GM23338 (cell line): ENCODE data around the gene APOBEC3B. TPM values are rescaled to one million over a fixed set of nuclear protein-coding genes. Genes with fewer than 3 reads are reported as not detected.

Source experiments
- ATAC-seq: fragments of 200-7000 bp; cut with Tn5 transposase; 3 replicates; pipeline ENCODE4 v1.9.1; 2020
- DNase-seq: peaks from one replicate; pipeline ENCODE4 v3.0.0-alpha.2; 2015; ENCODE audit warnings: low spot score
- H2AFZ ChIP-seq: fragments of 200-600 bp; sonication (generic); 2 replicates; pipeline ENCODE4 v1.8.0; 2016; ENCODE audit warnings: antibody characterized with exemption, mild to moderate bottlenecking, moderate library complexity
- H3F3A ChIP-seq: fragments of 200-600 bp; sonication (generic); replicated peaks from 2 replicates; pipeline ENCODE4 v1.8.0; 2017; ENCODE audit warnings: antibody characterized with exemption, mixed run types, low read depth
- H3K27ac ChIP-seq: fragments of 200-600 bp; sonication (generic); 2 replicates; pipeline ENCODE4 v1.6.1; 2016; ENCODE audit warnings: low read depth
- H3K27me3 ChIP-seq: fragments of 200-600 bp; sonication (generic); 2 replicates; pipeline ENCODE4 v1.8.0; 2016; ENCODE audit warnings: mild to moderate bottlenecking, mixed run types, moderate library complexity; ENCODE audit not compliant: insufficient read depth
- H3K36me3 ChIP-seq: fragments of 200-600 bp; sonication (generic); 2 replicates; pipeline ENCODE4 v1.8.0; 2016; ENCODE audit warnings: mild to moderate bottlenecking; ENCODE audit not compliant: insufficient read depth
- H3K4me1 ChIP-seq: fragments of 200-600 bp; sonication (generic); 2 replicates; pipeline ENCODE4 v1.8.0; 2016; ENCODE audit warnings: mild to moderate bottlenecking, moderate library complexity; ENCODE audit not compliant: insufficient read depth
- H3K4me2 ChIP-seq: fragments of 200-600 bp; sonication (generic); 2 replicates; pipeline ENCODE4 v1.7.1; 2017; ENCODE audit warnings: mixed run types
- H3K4me3 ChIP-seq: fragments of 200-600 bp; sonication (generic); 2 replicates; pipeline ENCODE4 v1.6.1; 2016; ENCODE audit warnings: mixed run types
- H3K79me2 ChIP-seq: fragments of 200-600 bp; sonication (generic); replicated peaks from 2 replicates; pipeline ENCODE4 v1.8.0; 2017; ENCODE audit warnings: mild to moderate bottlenecking; ENCODE audit not compliant: insufficient read depth
- H3K9me2 ChIP-seq: fragments of 200-600 bp; sonication (generic); 2 replicates; pipeline ENCODE4 v1.8.0; 2017; ENCODE audit not compliant: insufficient read depth
- H4K20me1 ChIP-seq: fragments of 200-600 bp; sonication (generic); replicated peaks from 2 replicates; pipeline ENCODE4 v1.8.0; 2017; ENCODE audit warnings: mild to moderate bottlenecking; ENCODE audit not compliant: insufficient read depth
- H3K27ac Mint-ChIP-seq: 2 replicates; pipeline ENCODE4 v1.8.0; 2020; ENCODE audit warnings: inconsistent platforms, mild to moderate bottlenecking, moderate library complexity, mixed read lengths
- H3K27me3 Mint-ChIP-seq: 3 replicates; pipeline ENCODE4 v1.8.0; 2022; ENCODE audit warnings: low read depth, mild to moderate bottlenecking, moderate library complexity, mixed read lengths, inconsistent platforms; ENCODE audit not compliant: insufficient read depth, poor library complexity
- H3K36me3 Mint-ChIP-seq: 3 replicates; pipeline ENCODE4 v1.8.0; 2021; ENCODE audit warnings: low read depth, mild to moderate bottlenecking, inconsistent platforms, moderate library complexity, mixed read lengths
- H3K4me1 Mint-ChIP-seq: 3 replicates; pipeline ENCODE4 v1.8.0; 2020; ENCODE audit warnings: mild to moderate bottlenecking, inconsistent platforms, mixed read lengths
- H3K4me3 Mint-ChIP-seq: 3 replicates; pipeline ENCODE4 v1.8.0; 2021; ENCODE audit warnings: moderate library complexity, mild to moderate bottlenecking, inconsistent platforms, mixed read lengths
- H3K9me3 Mint-ChIP-seq: 3 replicates; pipeline ENCODE4 v1.8.0; 2020; ENCODE audit warnings: moderate library complexity, mild to moderate bottlenecking, inconsistent platforms, mixed read lengths
- CREB1 ChIP-seq: fragments of 250-450 bp; sonication (Bioruptor Pico); IDR thresholded peaks from 2 replicates; pipeline ENCODE4 v1.5.0; 2020; ENCODE audit warnings: low read depth, mild to moderate bottlenecking, moderate library complexity
- EZH2 ChIP-seq: fragments of 200-600 bp; sonication (generic); IDR thresholded peaks from one replicate; pipeline ENCODE4 v1.8.0; 2017; ENCODE audit warnings: antibody characterized with exemption, mild to moderate bottlenecking, low read depth; ENCODE audit not compliant: unreplicated experiment
- EZH2phosphoT487 ChIP-seq: fragments of 200-600 bp; sonication (generic); IDR thresholded peaks from one replicate; pipeline ENCODE4 v1.8.1; 2018; ENCODE audit warnings: antibody characterized with exemption; ENCODE audit not compliant: unreplicated experiment
- JUNB ChIP-seq: IDR thresholded peaks from one replicate; pipeline ENCODE4 v1.6.1; 2016; ENCODE audit warnings: antibody characterized with exemption; ENCODE audit not compliant: unreplicated experiment
- NANOG ChIP-seq: IDR thresholded peaks from 2 replicates; pipeline ENCODE4 v1.6.1; 2016; ENCODE audit warnings: antibody characterized with exemption, borderline replicate concordance
- POLR2AphosphoS5 ChIP-seq: IDR thresholded peaks from 2 replicates; pipeline ENCODE4 v1.6.1; 2016; ENCODE audit warnings: antibody characterized with exemption, low read depth
- STAT1 ChIP-seq: IDR thresholded peaks from one replicate; pipeline ENCODE4 v1.6.1; 2016; ENCODE audit warnings: antibody characterized with exemption; ENCODE audit not compliant: unreplicated experiment
- ZNF114 ChIP-seq: fragments of 250-450 bp; sonication (Bioruptor Pico); IDR thresholded peaks from 2 replicates; pipeline ENCODE4 v1.5.0; 2020; ENCODE audit warnings: mild to moderate bottlenecking, moderate library complexity
- ZNF331 ChIP-seq: fragments of 250-450 bp; sonication (Bioruptor Pico); IDR thresholded peaks from 2 replicates; pipeline ENCODE4 v1.5.0; 2020; ENCODE audit warnings: low read depth, mild to moderate bottlenecking, moderate library complexity
- polyA plus RNA-seq: library from polyadenylated mRNA; unstranded; fragments of >200 nt; fragmentation: Nextera tagmentation; extraction: Ambion mirVana; gene quantifications from 2 replicates; pipeline ENCODE4 v1.2.1, GENCODE V29; 2016
- total RNA-seq: library from RNA; depleted of rRNA; stranded (reverse); fragments of >200 nt; shearing (Covaris generic); gene quantifications from 2 replicates; pipeline ENCODE4 v1.2.3, GENCODE V29; 2014
- TF ChIP-seq, protein P1 (sequence below): IDR thresholded peaks from one replicate; pipeline ENCODE4 v1.6.1; 2018; ENCODE audit warnings: antibody characterized with exemption; ENCODE audit not compliant: unreplicated experiment
- TF ChIP-seq, protein P2 (sequence below), 2 experiments: fragments of 200-600 bp in 1 of 2; sonication (generic) in 1 of 2; conservative IDR thresholded peaks; 2 replicates each; pipeline versions ENCODE4 v1.5.1 to v1.6.1; 2016 to 2017; ENCODE audit warnings: antibody characterized with exemption in 2 of 2, low read depth in 2 of 2, mild to moderate bottlenecking in 2 of 2, moderate library complexity in 1 of 2
- TF ChIP-seq, protein P3 (sequence below): fragments of 250-450 bp; sonication (Bioruptor Pico); IDR thresholded peaks from 2 replicates; pipeline ENCODE4 v1.5.0; 2020; ENCODE audit warnings: mild to moderate bottlenecking, moderate library complexity
- TF ChIP-seq, protein P4 (sequence below): IDR thresholded peaks from 2 replicates; pipeline ENCODE4 v1.6.1; 2016; ENCODE audit warnings: antibody characterized with exemption

The APOBEC3B gene
- total and polyA plus RNA-seq, 2 experiments from 2014 or later: 7.0 to 9.2 TPM

DNA sequence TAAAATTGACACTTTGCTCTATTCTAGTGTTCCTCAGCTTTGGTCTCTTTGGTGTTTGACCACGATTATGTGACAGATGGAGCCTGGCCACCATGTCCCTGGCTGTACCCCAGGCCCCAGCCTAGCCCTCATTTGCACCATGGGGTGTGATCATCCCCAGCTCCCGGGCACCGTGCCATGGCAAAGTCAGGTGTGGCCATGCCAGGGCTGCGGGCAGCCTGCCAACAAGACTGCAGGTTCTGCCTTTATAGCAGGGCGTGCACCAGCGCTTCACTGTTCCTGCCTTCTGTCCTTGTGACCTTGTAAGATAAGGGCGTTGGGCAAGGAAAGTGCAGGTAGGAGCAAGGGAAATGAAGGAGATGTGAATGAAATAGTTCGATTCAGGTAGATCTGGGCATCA is 47.1 kb upstream of the APOBEC3B start (continued):
- TF ChIP-seq NANOG (no peak), EZH2phosphoT487 (no peak)

DNA sequence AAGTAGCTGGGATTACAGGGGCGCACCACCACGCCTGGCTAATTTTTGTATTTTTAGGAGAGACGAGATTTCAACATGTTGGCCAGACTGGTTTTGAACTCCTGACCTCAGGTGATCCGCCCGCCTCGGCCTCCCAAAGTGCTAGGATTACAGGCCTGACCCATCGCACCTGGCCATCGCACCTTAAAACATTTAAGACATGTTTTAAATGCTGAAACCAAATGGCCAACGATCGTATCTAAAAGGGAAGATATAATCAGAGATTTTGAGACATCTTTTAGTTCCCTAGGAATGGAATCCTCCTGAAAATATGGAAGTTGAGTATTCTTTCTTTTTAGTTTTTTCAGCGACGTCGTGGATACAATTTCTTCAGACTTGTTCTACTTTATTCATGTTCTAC is 46.5 kb upstream of the APOBEC3B start:
- H3K36me3 ChIP-seq: no peaks in the 10 kb centered on the region
- Mint-ChIP-seq H3K36me3 (no peaks in the 10 kb centered on the region), H3K4me3 (no peak overlapping the region), H3K4me1 (0 out of 3 replicates have a peak, but pooled peaks cover 5% of the 10 kb centered on the region), H3K27me3 (peaks cover 7% of the 10 kb centered on the region), H3K27ac (no peak overlapping the region), H3K9me3 (no peaks in the 10 kb centered on the region; the same call in 2 of the 3 replicates)
- H3F3A ChIP-seq: no peaks in the 10 kb centered on the region
- no peaks in the 10 kb centered on the region for H3K79me2 ChIP-seq
- DNase-seq (no peak), ATAC-seq (no peak)
- H3K27me3 ChIP-seq: no peaks in the 10 kb centered on the region
- no peak overlapping the region for H2AFZ ChIP-seq
- H3K27ac ChIP-seq: no peak overlapping the region
- H4K20me1 ChIP-seq: no peaks in the 10 kb centered on the region
- no peak overlapping the region for H3K4me3 ChIP-seq
- H3K9me2 ChIP-seq: no peaks in the 10 kb centered on the region
- no peaks in the 10 kb centered on the region for H3K4me1 ChIP-seq
- H3K4me2 ChIP-seq: no peak overlapping the region
- TF ChIP-seq, protein P1, sequence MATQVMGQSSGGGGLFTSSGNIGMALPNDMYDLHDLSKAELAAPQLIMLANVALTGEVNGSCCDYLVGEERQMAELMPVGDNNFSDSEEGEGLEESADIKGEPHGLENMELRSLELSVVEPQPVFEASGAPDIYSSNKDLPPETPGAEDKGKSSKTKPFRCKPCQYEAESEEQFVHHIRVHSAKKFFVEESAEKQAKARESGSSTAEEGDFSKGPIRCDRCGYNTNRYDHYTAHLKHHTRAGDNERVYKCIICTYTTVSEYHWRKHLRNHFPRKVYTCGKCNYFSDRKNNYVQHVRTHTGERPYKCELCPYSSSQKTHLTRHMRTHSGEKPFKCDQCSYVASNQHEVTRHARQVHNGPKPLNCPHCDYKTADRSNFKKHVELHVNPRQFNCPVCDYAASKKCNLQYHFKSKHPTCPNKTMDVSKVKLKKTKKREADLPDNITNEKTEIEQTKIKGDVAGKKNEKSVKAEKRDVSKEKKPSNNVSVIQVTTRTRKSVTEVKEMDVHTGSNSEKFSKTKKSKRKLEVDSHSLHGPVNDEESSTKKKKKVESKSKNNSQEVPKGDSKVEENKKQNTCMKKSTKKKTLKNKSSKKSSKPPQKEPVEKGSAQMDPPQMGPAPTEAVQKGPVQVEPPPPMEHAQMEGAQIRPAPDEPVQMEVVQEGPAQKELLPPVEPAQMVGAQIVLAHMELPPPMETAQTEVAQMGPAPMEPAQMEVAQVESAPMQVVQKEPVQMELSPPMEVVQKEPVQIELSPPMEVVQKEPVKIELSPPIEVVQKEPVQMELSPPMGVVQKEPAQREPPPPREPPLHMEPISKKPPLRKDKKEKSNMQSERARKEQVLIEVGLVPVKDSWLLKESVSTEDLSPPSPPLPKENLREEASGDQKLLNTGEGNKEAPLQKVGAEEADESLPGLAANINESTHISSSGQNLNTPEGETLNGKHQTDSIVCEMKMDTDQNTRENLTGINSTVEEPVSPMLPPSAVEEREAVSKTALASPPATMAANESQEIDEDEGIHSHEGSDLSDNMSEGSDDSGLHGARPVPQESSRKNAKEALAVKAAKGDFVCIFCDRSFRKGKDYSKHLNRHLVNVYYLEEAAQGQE: no peak
- TF ChIP-seq JUNB (no peak), NANOG (no peak), STAT1 (no peak), ZNF331 (CRISPR knock-in tag) (no peak), EZH2 (no peak), POLR2AphosphoS5 (no peak), CREB1 (CRISPR knock-in tag) (no peak), EZH2phosphoT487 (no peak), ZNF114 (no peak)
- TF ChIP-seq, protein P2, sequence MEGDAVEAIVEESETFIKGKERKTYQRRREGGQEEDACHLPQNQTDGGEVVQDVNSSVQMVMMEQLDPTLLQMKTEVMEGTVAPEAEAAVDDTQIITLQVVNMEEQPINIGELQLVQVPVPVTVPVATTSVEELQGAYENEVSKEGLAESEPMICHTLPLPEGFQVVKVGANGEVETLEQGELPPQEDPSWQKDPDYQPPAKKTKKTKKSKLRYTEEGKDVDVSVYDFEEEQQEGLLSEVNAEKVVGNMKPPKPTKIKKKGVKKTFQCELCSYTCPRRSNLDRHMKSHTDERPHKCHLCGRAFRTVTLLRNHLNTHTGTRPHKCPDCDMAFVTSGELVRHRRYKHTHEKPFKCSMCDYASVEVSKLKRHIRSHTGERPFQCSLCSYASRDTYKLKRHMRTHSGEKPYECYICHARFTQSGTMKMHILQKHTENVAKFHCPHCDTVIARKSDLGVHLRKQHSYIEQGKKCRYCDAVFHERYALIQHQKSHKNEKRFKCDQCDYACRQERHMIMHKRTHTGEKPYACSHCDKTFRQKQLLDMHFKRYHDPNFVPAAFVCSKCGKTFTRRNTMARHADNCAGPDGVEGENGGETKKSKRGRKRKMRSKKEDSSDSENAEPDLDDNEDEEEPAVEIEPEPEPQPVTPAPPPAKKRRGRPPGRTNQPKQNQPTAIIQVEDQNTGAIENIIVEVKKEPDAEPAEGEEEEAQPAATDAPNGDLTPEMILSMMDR (conservative IDR thresholded peaks at IDR 0.05; ENCODE audit: low read depth in 2 of 2): no peak
- TF ChIP-seq, protein P3, sequence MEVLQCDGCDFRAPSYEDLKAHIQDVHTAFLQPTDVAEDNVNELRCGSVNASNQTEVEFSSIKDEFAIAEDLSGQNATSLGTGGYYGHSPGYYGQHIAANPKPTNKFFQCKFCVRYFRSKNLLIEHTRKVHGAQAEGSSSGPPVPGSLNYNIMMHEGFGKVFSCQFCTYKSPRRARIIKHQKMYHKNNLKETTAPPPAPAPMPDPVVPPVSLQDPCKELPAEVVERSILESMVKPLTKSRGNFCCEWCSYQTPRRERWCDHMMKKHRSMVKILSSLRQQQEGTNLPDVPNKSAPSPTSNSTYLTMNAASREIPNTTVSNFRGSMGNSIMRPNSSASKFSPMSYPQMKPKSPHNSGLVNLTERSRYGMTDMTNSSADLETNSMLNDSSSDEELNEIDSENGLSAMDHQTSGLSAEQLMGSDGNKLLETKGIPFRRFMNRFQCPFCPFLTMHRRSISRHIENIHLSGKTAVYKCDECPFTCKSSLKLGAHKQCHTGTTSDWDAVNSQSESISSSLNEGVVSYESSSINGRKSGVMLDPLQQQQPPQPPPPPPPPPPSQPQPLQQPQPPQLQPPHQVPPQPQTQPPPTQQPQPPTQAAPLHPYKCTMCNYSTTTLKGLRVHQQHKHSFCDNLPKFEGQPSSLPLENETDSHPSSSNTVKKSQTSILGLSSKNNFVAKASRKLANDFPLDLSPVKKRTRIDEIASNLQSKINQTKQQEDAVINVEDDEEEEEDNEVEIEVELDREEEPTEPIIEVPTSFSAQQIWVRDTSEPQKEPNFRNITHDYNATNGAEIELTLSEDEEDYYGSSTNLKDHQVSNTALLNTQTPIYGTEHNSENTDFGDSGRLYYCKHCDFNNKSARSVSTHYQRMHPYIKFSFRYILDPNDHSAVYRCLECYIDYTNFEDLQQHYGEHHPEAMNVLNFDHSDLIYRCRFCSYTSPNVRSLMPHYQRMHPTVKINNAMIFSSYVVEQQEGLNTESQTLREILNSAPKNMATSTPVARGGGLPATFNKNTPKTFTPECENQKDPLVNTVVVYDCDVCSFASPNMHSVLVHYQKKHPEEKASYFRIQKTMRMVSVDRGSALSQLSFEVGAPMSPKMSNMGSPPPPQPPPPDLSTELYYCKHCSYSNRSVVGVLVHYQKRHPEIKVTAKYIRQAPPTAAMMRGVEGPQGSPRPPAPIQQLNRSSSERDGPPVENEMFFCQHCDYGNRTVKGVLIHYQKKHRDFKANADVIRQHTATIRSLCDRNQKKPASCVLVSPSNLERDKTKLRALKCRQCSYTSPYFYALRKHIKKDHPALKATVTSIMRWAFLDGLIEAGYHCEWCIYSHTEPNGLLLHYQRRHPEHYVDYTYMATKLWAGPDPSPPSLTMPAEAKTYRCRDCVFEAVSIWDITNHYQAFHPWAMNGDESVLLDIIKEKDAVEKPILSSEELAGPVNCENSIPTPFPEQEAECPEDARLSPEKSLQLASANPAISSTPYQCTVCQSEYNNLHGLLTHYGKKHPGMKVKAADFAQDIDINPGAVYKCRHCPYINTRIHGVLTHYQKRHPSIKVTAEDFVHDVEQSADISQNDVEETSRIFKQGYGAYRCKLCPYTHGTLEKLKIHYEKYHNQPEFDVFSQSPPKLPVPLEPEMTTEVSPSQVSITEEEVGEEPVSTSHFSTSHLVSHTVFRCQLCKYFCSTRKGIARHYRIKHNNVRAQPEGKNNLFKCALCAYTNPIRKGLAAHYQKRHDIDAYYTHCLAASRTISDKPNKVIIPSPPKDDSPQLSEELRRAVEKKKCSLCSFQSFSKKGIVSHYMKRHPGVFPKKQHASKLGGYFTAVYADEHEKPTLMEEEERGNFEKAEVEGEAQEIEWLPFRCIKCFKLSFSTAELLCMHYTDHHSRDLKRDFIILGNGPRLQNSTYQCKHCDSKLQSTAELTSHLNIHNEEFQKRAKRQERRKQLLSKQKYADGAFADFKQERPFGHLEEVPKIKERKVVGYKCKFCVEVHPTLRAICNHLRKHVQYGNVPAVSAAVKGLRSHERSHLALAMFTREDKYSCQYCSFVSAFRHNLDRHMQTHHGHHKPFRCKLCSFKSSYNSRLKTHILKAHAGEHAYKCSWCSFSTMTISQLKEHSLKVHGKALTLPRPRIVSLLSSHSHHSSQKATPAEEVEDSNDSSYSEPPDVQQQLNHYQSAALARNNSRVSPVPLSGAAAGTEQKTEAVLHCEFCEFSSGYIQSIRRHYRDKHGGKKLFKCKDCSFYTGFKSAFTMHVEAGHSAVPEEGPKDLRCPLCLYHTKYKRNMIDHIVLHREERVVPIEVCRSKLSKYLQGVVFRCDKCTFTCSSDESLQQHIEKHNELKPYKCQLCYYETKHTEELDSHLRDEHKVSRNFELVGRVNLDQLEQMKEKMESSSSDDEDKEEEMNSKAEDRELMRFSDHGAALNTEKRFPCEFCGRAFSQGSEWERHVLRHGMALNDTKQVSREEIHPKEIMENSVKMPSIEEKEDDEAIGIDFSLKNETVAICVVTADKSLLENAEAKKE (CRISPR knock-in tag): no peak
- TF ChIP-seq, protein P4, sequence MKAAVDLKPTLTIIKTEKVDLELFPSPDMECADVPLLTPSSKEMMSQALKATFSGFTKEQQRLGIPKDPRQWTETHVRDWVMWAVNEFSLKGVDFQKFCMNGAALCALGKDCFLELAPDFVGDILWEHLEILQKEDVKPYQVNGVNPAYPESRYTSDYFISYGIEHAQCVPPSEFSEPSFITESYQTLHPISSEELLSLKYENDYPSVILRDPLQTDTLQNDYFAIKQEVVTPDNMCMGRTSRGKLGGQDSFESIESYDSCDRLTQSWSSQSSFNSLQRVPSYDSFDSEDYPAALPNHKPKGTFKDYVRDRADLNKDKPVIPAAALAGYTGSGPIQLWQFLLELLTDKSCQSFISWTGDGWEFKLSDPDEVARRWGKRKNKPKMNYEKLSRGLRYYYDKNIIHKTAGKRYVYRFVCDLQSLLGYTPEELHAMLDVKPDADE: no peak
